ENCODE results near the gene P2RY2. TPM values are rescaled to one million over a fixed set of nuclear protein-coding genes. Genes with fewer than 3 reads are reported as not detected.

The P2RY2 gene
- polyA plus RNA-seq, 4 donors, result 0.07 to 0.84 (median 0.62) TPM

- DNase-seq (ENCODE audit: low read depth in 4 of 4, low spot score in 3 of 4), result no peak
These were observed 57.3 kb downstream of the P2RY2 start for GRCh38 chr11:73275381-73275750.

GRCh38 chr11:73277467-73277866 is 59.4 kb downstream of the P2RY2 start:
- no peak for DNase-seq (ENCODE audit: low read depth in 4 of 4, low spot score in 3 of 4)

- no peak for DNase-seq (ENCODE audit: low read depth in 4 of 4, low spot score in 3 of 4)
These were observed 62.5 kb downstream of the P2RY2 start for GRCh38 chr11:73280626-73281025.

- DNase-seq (ENCODE audit: low read depth in 4 of 4, low spot score in 3 of 4), result no peak
These were observed 63.2 kb downstream of the P2RY2 start for GRCh38 chr11:73281201-73281741.

- DNase-seq (ENCODE audit: low read depth in 4 of 4, low spot score in 3 of 4), result no peak
These were observed 63.9 kb downstream of the P2RY2 start for GRCh38 chr11:73281796-73282660.

- DNase-seq (ENCODE audit: low read depth in 4 of 4, low spot score in 3 of 4), result no peak
These were observed 65.4 kb downstream of the P2RY2 start for GRCh38 chr11:73283276-73284000.

- no peak for DNase-seq (ENCODE audit: low read depth in 4 of 4, low spot score in 3 of 4)
These were observed 66.0 kb downstream of the P2RY2 start for GRCh38 chr11:73284106-73284505.

- DNase-seq (ENCODE audit: low read depth in 4 of 4, low spot score in 3 of 4), result no peak
These were observed 67.6 kb downstream of the P2RY2 start for GRCh38 chr11:73285721-73286120.

Other genes starting within 250 kb of the P2RY2 start
- 10 to 100 TPM; 38.9 to 53.8 (median 45.7) TPM for gene FCHSD2, start 76.0 kb upstream of the P2RY2 start, polyA plus RNA-seq (ENCODE audit: insufficient read length in 4 of 4)
- gene P2RY6, start 54.1 kb downstream of the P2RY2 start, polyA plus RNA-seq (ENCODE audit: insufficient read length in 4 of 4), result 1 to 10 TPM in 2 of 4 donors, under 1 TPM in 2; 0.68 to 1.3 (median 1.0) TPM
- gene ARHGEF17, start 90.0 kb downstream of the P2RY2 start, polyA plus RNA-seq (ENCODE audit: insufficient read length in 4 of 4), result 100 to 1,000 TPM in 1 of 4 donors, 10 to 100 TPM in 3; 68.5 to 110 (median 81.9) TPM
- gene RELT, start 158.1 kb downstream of the P2RY2 start, polyA plus RNA-seq (ENCODE audit: insufficient read length in 4 of 4), result 1 to 10 TPM; 2.2 to 4.9 (median 2.8) TPM

Data from left renal pelvis (tissue), 4 donors.